ENCODE measurements around the gene UHRF1.

The UHRF1 gene

DNA sequence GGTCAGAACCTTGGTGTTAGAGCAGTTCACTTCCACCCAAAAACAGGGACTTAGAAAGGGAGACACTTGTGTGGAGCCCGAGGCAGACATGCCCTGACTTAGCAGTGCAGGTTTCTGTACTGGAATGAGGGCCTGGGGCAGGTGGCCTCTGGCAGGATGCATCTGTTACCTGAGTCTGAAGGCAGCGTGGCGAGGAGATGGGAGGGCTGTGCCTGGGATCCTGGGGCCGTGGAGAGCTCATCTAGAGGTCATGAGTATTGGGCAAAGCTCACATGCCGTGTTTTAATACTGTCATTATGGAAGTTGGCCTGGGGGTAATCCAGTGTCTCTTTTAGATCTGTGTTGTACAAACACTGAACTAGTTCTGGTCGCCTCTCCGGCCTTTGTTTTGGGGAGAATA is 81.0 kb downstream of the UHRF1 start:
- DNase-seq (ENCODE audit: low spot score), result no peak

- no peak for DNase-seq (ENCODE audit: low spot score)
These were observed 82.2 kb downstream of the UHRF1 start for GRCh38 chr19:4991538-4991937.

GRCh38 chr19:4991996-4992698 is 82.8 kb downstream of the UHRF1 start:
- DNase-seq (ENCODE audit: low spot score), result no peak

- no peak for DNase-seq (ENCODE audit: low spot score)
These were observed 84.4 kb downstream of the UHRF1 start for GRCh38 chr19:4993683-4994082.

- no peak for DNase-seq (ENCODE audit: low spot score)
These were observed 87.4 kb downstream of the UHRF1 start for GRCh38 chr19:4996701-4997100.

DNA sequence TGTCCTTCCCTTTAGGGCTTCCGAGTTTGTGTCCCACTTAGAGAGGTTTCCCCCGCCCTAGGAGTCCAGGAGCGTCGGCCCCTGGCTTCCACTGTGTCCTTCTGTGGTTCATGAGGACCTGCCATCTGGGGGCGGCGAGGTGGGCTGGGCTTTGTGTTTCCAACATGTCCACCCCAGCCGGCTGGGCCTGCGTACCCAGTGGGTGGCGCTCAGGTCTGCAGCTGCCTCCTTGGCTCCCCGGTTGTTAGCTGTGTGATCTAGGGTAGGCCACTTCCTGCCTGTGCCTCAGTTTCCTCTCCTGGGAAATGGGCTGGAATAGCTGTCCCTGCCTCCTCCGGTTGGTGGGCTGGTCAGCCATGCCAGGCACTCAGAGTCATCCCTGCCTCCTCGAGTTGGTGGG is 88.0 kb downstream of the UHRF1 start:
- no peak for DNase-seq (ENCODE audit: low spot score)

GRCh38 chr19:5000120-5000611 is 90.9 kb downstream of the UHRF1 start:
- no peak for DNase-seq (ENCODE audit: low spot score)

GRCh38 chr19:5001615-5002014 is 92.3 kb downstream of the UHRF1 start:
- no peak for DNase-seq (ENCODE audit: low spot score)

- no peak for DNase-seq (ENCODE audit: low spot score)
These were observed 92.8 kb downstream of the UHRF1 start for GRCh38 chr19:5002143-5002542.

DNA sequence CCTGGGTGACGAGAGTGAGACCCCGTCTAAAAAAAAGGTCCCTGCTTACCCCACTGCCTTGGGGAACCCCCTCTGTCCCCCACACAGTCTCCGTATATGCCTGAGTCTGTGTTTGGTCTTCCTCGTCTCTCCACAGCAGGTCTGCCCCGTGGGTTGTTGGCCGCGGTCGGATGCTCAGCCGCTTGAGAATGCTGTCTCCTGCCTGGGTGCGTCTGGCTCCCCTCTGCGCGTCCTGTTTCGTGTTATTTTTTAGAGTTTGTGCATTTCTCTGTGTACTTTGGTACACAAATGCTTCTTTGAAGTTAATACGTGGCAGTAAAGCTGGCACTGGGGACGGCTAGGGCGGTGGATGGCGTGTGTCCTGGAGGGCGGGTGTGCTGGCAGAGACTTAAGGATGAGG is 94.5 kb downstream of the UHRF1 start:
- DNase-seq (ENCODE audit: low spot score), result no peak

- no peak for DNase-seq (ENCODE audit: low spot score)
These were observed 95.8 kb downstream of the UHRF1 start for GRCh38 chr19:5005096-5005495.

GRCh38 chr19:5006201-5006600 is 96.9 kb downstream of the UHRF1 start:
- DNase-seq (ENCODE audit: low spot score), result no peak

GRCh38 chr19:5006821-5007220 is 97.5 kb downstream of the UHRF1 start:
- DNase-seq (ENCODE audit: low spot score), result no peak

Data from CD4-positive, alpha-beta T cell treated with Interleukin-6 at 100 ng/mL for 8 hours (primary cell).